ENCODE data around the gene EDARADD. TPM values are rescaled to one million over a fixed set of nuclear protein-coding genes. Genes with fewer than 3 reads are reported as not detected.

EDARADD gene
- total RNA-seq, 1 experiment from 2014 or later = 35.4 TPM

DNA sequence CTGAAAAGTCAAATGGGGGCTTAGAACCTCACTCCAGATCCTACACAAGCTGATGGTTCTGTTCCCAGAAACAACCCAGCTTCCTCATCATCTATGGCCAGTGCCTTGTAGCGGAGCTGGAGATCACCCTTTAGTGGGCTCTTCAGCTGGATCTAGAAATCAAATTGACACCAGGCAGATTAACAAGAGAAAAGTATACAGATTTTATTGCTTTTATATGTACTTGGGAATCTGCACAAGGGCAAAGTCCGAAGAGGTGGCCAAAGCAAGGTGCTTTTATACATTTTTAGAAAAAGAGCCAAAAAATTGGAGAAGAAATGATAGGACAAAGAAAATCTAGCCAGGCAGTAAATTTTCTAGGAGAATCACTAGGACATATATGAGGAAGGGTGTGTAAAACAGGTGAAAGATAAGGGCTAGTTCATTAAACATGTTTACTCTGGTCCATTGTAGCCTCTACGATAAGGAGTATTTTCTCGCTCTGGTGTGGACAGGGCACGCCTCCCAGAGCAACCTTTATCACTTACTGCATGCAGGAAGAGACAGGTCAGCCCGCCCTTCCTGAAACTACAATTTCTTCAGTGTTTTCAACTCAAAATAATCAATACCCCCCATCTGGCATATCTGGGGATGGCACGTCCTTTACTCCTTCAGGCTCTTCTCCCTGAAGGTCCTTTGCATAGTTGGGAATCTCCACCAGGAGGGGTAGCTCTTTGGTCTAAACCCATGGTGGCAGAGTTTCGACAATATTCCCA is 115.7 kb downstream of the EDARADD start:
- POLR2A ChIA-PET = interaction anchor here (0.6 kb wide), 1 partner anchor 78 kb away, joined by 5 read pairs; no protein-coding TSS in a partner anchor

More for the DNA sequence above, 115.7 kb downstream of the EDARADD start:
- in situ Hi-C loops (cut with HindIII; ENCODE audit: low pct_unique_long_range_greater_than_20kb, low sequenced_read_pairs) (no loop called here), intact Hi-C loops (cut with micrococcal nuclease; ENCODE audit: unreplicated experiment) (no loop called here)
- no TSS peak for BruUV-seq (replicated peaks)
- no peak for TF ChIP-seq TCF7L2 (IDR thresholded peaks at IDR 0.05; ENCODE audit: low read depth, low read length)
- no peak for TF ChIP-seq SIN3A (IDR thresholded peaks at IDR 0.05; ENCODE audit: borderline replicate concordance, insufficient read depth, low read depth, low read length)
- no peak for TF ChIP-seq POLR2AphosphoS5 (IDR thresholded peaks at IDR 0.05; ENCODE audit: low read depth, low read length)
- no peak for TF ChIP-seq REST (IDR thresholded peaks at IDR 0.05; ENCODE audit: insufficient read depth in 1 of 2, low read depth in 2 of 2, low read length in 1 of 2)
- TF ChIP-seq CTCF (IDR thresholded peaks at IDR 0.05) = no peak
- no peaks in the 10 kb centered on the region for H3K27me3 ChIP-seq (ENCODE audit: control insufficient read depth, insufficient read depth, low read length)
- peak overlapping the region; percentile 100 for H3K27ac ChIP-seq (ENCODE audit: low read length)
- H3K4me3 ChIP-seq (ENCODE audit: low read depth in 2 of 2, low read length in 2 of 2) = no peak overlapping the region
- H3K36me3 ChIP-seq (ENCODE audit: control insufficient read depth, insufficient read depth, low read length) = no peaks in the 10 kb centered on the region
- DNase-seq (ENCODE audit: low read depth, low spot score) (no peak), ATAC-seq (no peak)
- CTCF ChIA-PET = no interaction called here
- H3K9me3 ChIP-seq (ENCODE audit: control insufficient read depth, insufficient read depth, low read depth, low read length) = no peaks in the 10 kb centered on the region
- peaks cover 47% of the 10 kb centered on the region for H3K4me1 ChIP-seq (ENCODE audit: control insufficient read depth, insufficient read depth, low read length)
